Measurements from ENCODE around the gene APCS. TPM values are rescaled to one million over a fixed set of nuclear protein-coding genes. Genes with fewer than 3 reads are reported as not detected.

The APCS gene
- total RNA-seq, 2 experiments from 2014 or later, result not detected

- intact Hi-C loops (cut with micrococcal nuclease; ENCODE audit: unreplicated experiment), result no loop called here
- no peaks in the 10 kb centered on the region for H3K9me3 ChIP-seq (ENCODE audit: low read length)
- no peak for DNase-seq (ENCODE audit: low spot score)
- no peaks in the 10 kb centered on the region for H3K79me2 ChIP-seq (ENCODE audit: insufficient read depth, low read depth, low read length)
- H3K4me2 ChIP-seq (ENCODE audit: low read length), result no peak overlapping the region
- CTCF ChIA-PET (ENCODE audit: unreplicated experiment), result no interaction called here
- H3K4me1 ChIP-seq (ENCODE audit: insufficient read depth, low read length, poor library complexity, severe bottlenecking), result no peaks in the 10 kb centered on the region
- H3K4me3 ChIP-seq (ENCODE audit: low read depth, low read length, poor library complexity, severe bottlenecking), result no peak overlapping the region
- TF ChIP-seq CTCF (conservative IDR thresholded peaks at IDR 0.05; ENCODE audit: low read length), result no peak
- H2AFZ ChIP-seq (ENCODE audit: low read length), result no peak overlapping the region
- POLR2A ChIA-PET, result interaction anchor here (0.7 kb wide), 1 partner anchor 11 kb away, joined by 3 read pairs; no protein-coding TSS in a partner anchor
- H3K27ac ChIP-seq (ENCODE audit: low read depth, low read length, poor library complexity, severe bottlenecking), result no peak overlapping the region
- no peaks in the 10 kb centered on the region for H4K20me1 ChIP-seq (ENCODE audit: insufficient read depth, low read length)
- no TSS peak for BruUV-seq (replicated peaks)
- H3K9me2 ChIP-seq (ENCODE audit: insufficient read depth, low read length), result no peaks in the 10 kb centered on the region
- H3K36me3 ChIP-seq (ENCODE audit: insufficient read depth, low read length), result no peaks in the 10 kb centered on the region
These were observed 32.9 kb upstream of the APCS start for GRCh38 chr1:159554696-159555095.

- no peak for DNase-seq (ENCODE audit: low spot score)
- Histone ChIP-seq H2AFZ (ENCODE audit: low read length) (no peak overlapping the region), H3K9me2 (ENCODE audit: insufficient read depth, low read length) (no peaks in the 10 kb centered on the region), H3K79me2 (ENCODE audit: insufficient read depth, low read depth, low read length) (no peaks in the 10 kb centered on the region), H3K27ac (ENCODE audit: low read depth, low read length, poor library complexity, severe bottlenecking) (no peak overlapping the region), H3K9me3 (ENCODE audit: low read length) (no peaks in the 10 kb centered on the region), H3K4me2 (ENCODE audit: low read length) (no peak overlapping the region), H3K4me3 (ENCODE audit: low read depth, low read length, poor library complexity, severe bottlenecking) (no peak overlapping the region), H3K36me3 (ENCODE audit: insufficient read depth, low read length) (no peaks in the 10 kb centered on the region), H4K20me1 (ENCODE audit: insufficient read depth, low read length) (no peaks in the 10 kb centered on the region), H3K4me1 (ENCODE audit: insufficient read depth, low read length, poor library complexity, severe bottlenecking) (no peaks in the 10 kb centered on the region)
- ChIA-PET CTCF (ENCODE audit: unreplicated experiment) (no interaction called here), POLR2A (no interaction called here)
- no TSS peak for BruUV-seq (replicated peaks)
- TF ChIP-seq CTCF (conservative IDR thresholded peaks at IDR 0.05; ENCODE audit: low read length) (no peak), EZH2phosphoT487 (IDR thresholded peaks at IDR 0.05; ENCODE audit: borderline replicate concordance, low read depth, low read length) (no peak)
- intact Hi-C loops (cut with micrococcal nuclease; ENCODE audit: unreplicated experiment), result no loop called here
These were observed 30.7 kb upstream of the APCS start for GRCh38 chr1:159556931-159557369.

GRCh38 chr1:159560599-159560998 lies 27.0 kb upstream of the APCS start:
- intact Hi-C loops (cut with micrococcal nuclease; ENCODE audit: unreplicated experiment), result no loop called here
- Histone ChIP-seq H2AFZ (ENCODE audit: low read length) (no peak overlapping the region), H4K20me1 (ENCODE audit: insufficient read depth, low read length) (no peaks in the 10 kb centered on the region), H3K36me3 (ENCODE audit: insufficient read depth, low read length) (no peaks in the 10 kb centered on the region), H3K9me2 (ENCODE audit: insufficient read depth, low read length) (no peaks in the 10 kb centered on the region; the same call in 1 of the 2 replicates), H3K9me3 (ENCODE audit: low read length) (no peaks in the 10 kb centered on the region), H3K4me3 (ENCODE audit: low read depth, low read length, poor library complexity, severe bottlenecking) (no peak overlapping the region), H3K27ac (ENCODE audit: low read depth, low read length, poor library complexity, severe bottlenecking) (no peak overlapping the region), H3K79me2 (ENCODE audit: insufficient read depth, low read depth, low read length) (no peaks in the 10 kb centered on the region), H3K4me2 (ENCODE audit: low read length) (no peak overlapping the region), H3K4me1 (ENCODE audit: insufficient read depth, low read length, poor library complexity, severe bottlenecking) (no peaks in the 10 kb centered on the region)
- TF ChIP-seq CTCF (conservative IDR thresholded peaks at IDR 0.05; ENCODE audit: low read length), result no peak
- TF ChIP-seq EZH2phosphoT487 (IDR thresholded peaks at IDR 0.05; ENCODE audit: borderline replicate concordance, low read depth, low read length), result no peak
- ChIA-PET POLR2A (no interaction called here), CTCF (ENCODE audit: unreplicated experiment) (no interaction called here)
- DNase-seq (ENCODE audit: low spot score), result no peak
- BruUV-seq (replicated peaks), result no TSS peak

Data from OCI-LY7 (cell line).